ENCODE data around the gene ARAP1. TPM values are rescaled to one million over a fixed set of nuclear protein-coding genes. Genes with fewer than 3 reads are reported as not detected.

Gene ARAP1
- total and polyA plus RNA-seq, 2 donors (not counting 1 experiment from before 2014, with no cell fraction given) = 41.8 to 113 TPM

DNA sequence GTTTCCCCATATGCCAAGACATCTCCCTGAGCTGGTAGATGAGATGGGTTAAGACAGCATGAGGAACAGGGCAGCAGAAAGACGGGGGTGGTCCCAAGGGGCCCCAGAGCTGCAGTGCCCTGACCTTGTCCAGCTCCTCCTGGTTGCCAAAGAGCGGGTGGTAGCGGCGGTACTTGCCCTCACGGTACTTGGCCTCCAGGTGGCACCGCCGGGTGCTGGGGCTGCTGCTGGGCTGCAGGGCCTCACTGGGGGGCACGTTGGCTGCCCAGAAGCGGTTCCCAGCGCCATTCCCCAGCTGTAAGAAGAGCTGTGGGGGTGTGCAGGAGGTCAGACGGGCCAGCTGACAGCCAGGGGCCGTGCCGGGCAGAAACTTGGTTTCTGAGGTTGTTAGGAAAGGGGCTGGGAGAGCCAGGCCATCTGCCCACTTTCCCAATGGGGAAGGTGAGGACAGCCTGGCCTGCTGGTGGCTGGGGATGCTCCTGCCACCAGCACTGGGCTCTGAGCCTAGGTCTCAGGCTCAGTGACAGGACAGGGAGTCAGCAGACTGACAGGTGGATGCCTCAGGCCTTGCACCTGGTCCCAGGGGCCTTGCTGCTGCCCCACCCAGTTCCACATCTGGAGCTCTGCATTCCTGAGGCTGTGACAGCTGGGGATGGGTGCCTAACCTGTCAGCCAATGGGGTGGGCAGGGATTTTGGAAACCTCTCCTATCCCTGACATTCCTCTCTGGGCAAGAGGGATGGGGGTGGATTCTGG is 48.0 kb downstream of the ARAP1 start:
- Histone ChIP-seq H3K27me3 (ENCODE audit: control insufficient read depth, insufficient read depth, low read length) (no peaks in the 10 kb centered on the region), H3K4me1 (ENCODE audit: control insufficient read depth, extremely low read depth, insufficient read depth, low read length) (peaks cover 18% of the 10 kb centered on the region), H2AFZ (ENCODE audit: low read length) (no peak overlapping the region), H3K9me3 (ENCODE audit: control insufficient read depth, insufficient read depth, low read depth, low read length) (no peaks in the 10 kb centered on the region), H3K27ac (ENCODE audit: insufficient read depth, low read length) (no peak overlapping the region), H3K79me2 (ENCODE audit: control insufficient read depth, insufficient read depth, low read length) (no peaks in the 10 kb centered on the region), H3K4me2 (ENCODE audit: extremely low read depth, insufficient read depth, low read length) (peak overlapping the region; percentile 32), H3K9ac (ENCODE audit: insufficient read depth, low read length) (no peak overlapping the region), H3K36me3 (ENCODE audit: control insufficient read depth, insufficient read depth, low read length) (peaks cover 14% of the 10 kb centered on the region), H3K4me3 (replicated peaks in 1 of 4; ENCODE audit: control extremely low read depth in 1 of 4, insufficient read depth in 1 of 4, low read depth in 3 of 4, low read length in 4 of 4) (no peak overlapping the region), H4K20me1 (ENCODE audit: control insufficient read depth, extremely low read depth, insufficient read depth, low read length) (no peaks in the 10 kb centered on the region)
- no peak for DNase-seq (ENCODE audit: low read depth in 2 of 2)
- no peak for TF ChIP-seq EZH2 (IDR thresholded peaks at IDR 0.05; ENCODE audit: low read length, missing control alignments)
- TF ChIP-seq, protein P1, sequence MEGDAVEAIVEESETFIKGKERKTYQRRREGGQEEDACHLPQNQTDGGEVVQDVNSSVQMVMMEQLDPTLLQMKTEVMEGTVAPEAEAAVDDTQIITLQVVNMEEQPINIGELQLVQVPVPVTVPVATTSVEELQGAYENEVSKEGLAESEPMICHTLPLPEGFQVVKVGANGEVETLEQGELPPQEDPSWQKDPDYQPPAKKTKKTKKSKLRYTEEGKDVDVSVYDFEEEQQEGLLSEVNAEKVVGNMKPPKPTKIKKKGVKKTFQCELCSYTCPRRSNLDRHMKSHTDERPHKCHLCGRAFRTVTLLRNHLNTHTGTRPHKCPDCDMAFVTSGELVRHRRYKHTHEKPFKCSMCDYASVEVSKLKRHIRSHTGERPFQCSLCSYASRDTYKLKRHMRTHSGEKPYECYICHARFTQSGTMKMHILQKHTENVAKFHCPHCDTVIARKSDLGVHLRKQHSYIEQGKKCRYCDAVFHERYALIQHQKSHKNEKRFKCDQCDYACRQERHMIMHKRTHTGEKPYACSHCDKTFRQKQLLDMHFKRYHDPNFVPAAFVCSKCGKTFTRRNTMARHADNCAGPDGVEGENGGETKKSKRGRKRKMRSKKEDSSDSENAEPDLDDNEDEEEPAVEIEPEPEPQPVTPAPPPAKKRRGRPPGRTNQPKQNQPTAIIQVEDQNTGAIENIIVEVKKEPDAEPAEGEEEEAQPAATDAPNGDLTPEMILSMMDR (conservative IDR thresholded peaks at IDR 0.05 in 1 of 2, IDR thresholded peaks at IDR 0.05 in 1 of 2; ENCODE audit: low read depth in 1 of 2, low read length in 2 of 2) = peak in 1 of 2 donors; percentile 22

GRCh38 chr11:72703267-72704008 is 48.8 kb downstream of the ARAP1 start:
- Histone ChIP-seq H3K4me3 (replicated peaks in 1 of 4; ENCODE audit: control extremely low read depth in 1 of 4, insufficient read depth in 1 of 4, low read depth in 3 of 4, low read length in 4 of 4) (peak overlapping the region in 1 of 4 experiments; percentile 50), H3K9me3 (ENCODE audit: control insufficient read depth, insufficient read depth, low read depth, low read length) (no peaks in the 10 kb centered on the region), H3K9ac (ENCODE audit: insufficient read depth, low read length) (peak overlapping the region; percentile 20), H3K4me2 (ENCODE audit: extremely low read depth, insufficient read depth, low read length) (peak overlapping the region; percentile 52), H3K27ac (ENCODE audit: insufficient read depth, low read length) (peak overlapping the region; percentile 59), H2AFZ (ENCODE audit: low read length) (no peak overlapping the region), H3K36me3 (ENCODE audit: control insufficient read depth, insufficient read depth, low read length) (peaks cover 15% of the 10 kb centered on the region), H3K79me2 (ENCODE audit: control insufficient read depth, insufficient read depth, low read length) (no peaks in the 10 kb centered on the region), H3K4me1 (ENCODE audit: control insufficient read depth, extremely low read depth, insufficient read depth, low read length) (peaks cover 18% of the 10 kb centered on the region), H3K27me3 (ENCODE audit: control insufficient read depth, insufficient read depth, low read length) (no peaks in the 10 kb centered on the region), H4K20me1 (ENCODE audit: control insufficient read depth, extremely low read depth, insufficient read depth, low read length) (no peaks in the 10 kb centered on the region)
- TF ChIP-seq, protein P1 (conservative IDR thresholded peaks at IDR 0.05 in 1 of 2, IDR thresholded peaks at IDR 0.05 in 1 of 2; ENCODE audit: low read depth in 1 of 2, low read length in 2 of 2) = no peak
- no peak for TF ChIP-seq EZH2 (IDR thresholded peaks at IDR 0.05; ENCODE audit: low read length, missing control alignments)
- peak; percentile 69 to 83 for DNase-seq (ENCODE audit: low read depth in 2 of 2)

DNA sequence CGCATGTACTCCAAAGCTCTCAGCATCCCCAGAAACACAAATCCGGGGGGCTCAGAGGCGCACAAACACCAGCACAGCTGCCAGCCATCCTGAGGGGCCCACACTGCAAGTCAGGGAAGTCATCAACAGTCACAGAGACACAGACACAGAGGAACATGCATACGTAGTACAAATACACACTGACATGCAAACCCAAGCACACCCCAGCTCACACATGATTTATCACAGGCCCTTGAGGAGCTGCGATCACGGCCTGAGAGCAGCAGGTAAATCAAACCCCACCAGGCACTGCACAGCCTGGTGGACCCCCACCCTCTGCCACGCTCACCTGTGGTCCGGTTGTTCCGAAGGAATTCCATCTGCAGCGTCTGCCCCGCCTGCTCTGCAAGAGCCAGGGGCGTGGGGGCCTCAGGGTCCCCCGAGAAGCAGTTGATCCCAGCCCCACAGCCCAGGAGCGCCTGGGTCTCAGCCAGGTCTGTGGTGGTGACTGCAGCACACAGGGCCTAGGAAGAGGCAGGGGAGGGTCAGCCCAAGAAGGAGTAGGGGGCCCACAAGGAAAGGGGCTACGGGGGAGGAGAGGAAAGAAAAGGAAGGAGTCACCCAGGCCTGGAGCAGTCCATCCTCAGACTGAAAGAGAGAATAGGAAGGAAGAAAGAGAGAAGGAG is 49.5 kb downstream of the ARAP1 start:
- peak overlapping the region in 1 of 4 experiments; percentile 50 for H3K4me3 ChIP-seq (replicated peaks in 1 of 4; ENCODE audit: control extremely low read depth in 1 of 4, insufficient read depth in 1 of 4, low read depth in 3 of 4, low read length in 4 of 4)
- H3K9me3 ChIP-seq (ENCODE audit: control insufficient read depth, insufficient read depth, low read depth, low read length) = no peaks in the 10 kb centered on the region
- no peaks in the 10 kb centered on the region for H4K20me1 ChIP-seq (ENCODE audit: control insufficient read depth, extremely low read depth, insufficient read depth, low read length)
- TF ChIP-seq, protein P1 (conservative IDR thresholded peaks at IDR 0.05 in 1 of 2, IDR thresholded peaks at IDR 0.05 in 1 of 2; ENCODE audit: low read depth in 1 of 2, low read length in 2 of 2) = no peak
- no peak for TF ChIP-seq EZH2 (IDR thresholded peaks at IDR 0.05; ENCODE audit: low read length, missing control alignments)
- H3K27me3 ChIP-seq (ENCODE audit: control insufficient read depth, insufficient read depth, low read length) = no peaks in the 10 kb centered on the region
- H3K4me2 ChIP-seq (ENCODE audit: extremely low read depth, insufficient read depth, low read length) = peak overlapping the region; percentile 52
- H3K9ac ChIP-seq (ENCODE audit: insufficient read depth, low read length) = no peak overlapping the region
- DNase-seq (ENCODE audit: low read depth in 2 of 2) = no peak
- H3K4me1 ChIP-seq (ENCODE audit: control insufficient read depth, extremely low read depth, insufficient read depth, low read length) = peaks cover 18% of the 10 kb centered on the region
- no peak overlapping the region for H3K27ac ChIP-seq (ENCODE audit: insufficient read depth, low read length)
- H2AFZ ChIP-seq (ENCODE audit: low read length) = no peak overlapping the region
- H3K79me2 ChIP-seq (ENCODE audit: control insufficient read depth, insufficient read depth, low read length) = no peaks in the 10 kb centered on the region
- H3K36me3 ChIP-seq (ENCODE audit: control insufficient read depth, insufficient read depth, low read length) = peaks cover 13% of the 10 kb centered on the region
